GM19324 (cell line): Measurements from ENCODE around the gene RFX1.
"Not testable (repeated sequence)": the region's sequence is repeated elsewhere in the genome, so short reads cannot be mapped to it uniquely, and the experiment has no call there.

Experiments used
- ATAC-seq: cut with Tn5 transposase; IDR thresholded peaks from one replicate; pipeline ENCODE4 v1.9.1; 2021; ENCODE audit warnings: mild to moderate bottlenecking, moderate library complexity; ENCODE audit not compliant: unreplicated experiment, low FRiP score

RFX1 gene

GRCh38 chr19:13980340-13980739, 25.8 kb downstream of the RFX1 start:
- no peak for ATAC-seq

DNA sequence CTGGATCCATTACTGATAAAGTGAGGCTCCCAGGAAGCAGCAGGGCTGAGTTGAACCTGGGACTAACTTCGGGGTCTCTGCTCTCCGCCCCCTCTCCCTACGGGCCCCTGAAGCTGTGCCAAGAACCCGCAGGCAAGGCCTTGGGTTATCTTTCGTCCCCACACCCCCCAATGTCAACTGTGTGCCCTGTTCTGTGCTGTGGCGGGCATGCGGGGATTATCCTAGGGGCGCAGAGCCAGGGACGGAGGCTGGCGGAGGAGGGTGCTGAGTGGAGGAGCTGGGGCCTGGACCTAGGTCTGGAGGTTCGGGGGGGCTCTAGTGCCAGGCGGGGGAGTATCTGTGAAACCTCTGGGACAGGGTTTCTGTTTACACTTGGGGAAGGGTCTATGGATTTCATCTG, 26.4 kb downstream of the RFX1 start:
- ATAC-seq, result no peak

GRCh38 chr19:13979244-13979615, 26.9 kb downstream of the RFX1 start:
- no peak for ATAC-seq

GRCh38 chr19:13978351-13979243, 27.5 kb downstream of the RFX1 start:
- no peak for ATAC-seq

- ATAC-seq, result no peak
Observed at GRCh38 chr19:13977803-13978202, 28.3 kb downstream of the RFX1 start.

DNA sequence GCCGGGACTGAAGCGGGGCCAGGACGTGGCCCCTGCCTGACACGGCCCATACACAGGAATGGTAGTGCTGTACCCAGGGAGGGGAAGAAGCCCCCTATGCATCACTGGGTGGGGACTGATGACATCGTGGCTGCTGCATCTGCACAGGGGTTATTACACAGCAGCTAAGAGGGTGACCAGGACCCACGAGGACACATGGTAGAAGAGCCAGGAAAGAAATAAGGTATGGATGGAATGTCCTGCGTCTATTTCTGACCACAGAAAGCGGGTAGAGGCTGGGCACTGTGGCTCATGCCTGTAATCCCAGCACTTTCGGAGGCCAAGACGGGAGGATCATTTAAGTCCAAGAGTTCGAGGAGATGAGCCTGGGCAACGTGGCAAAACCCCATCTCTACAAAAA, 29.7 kb downstream of the RFX1 start:
- ATAC-seq, result no peak

DNA sequence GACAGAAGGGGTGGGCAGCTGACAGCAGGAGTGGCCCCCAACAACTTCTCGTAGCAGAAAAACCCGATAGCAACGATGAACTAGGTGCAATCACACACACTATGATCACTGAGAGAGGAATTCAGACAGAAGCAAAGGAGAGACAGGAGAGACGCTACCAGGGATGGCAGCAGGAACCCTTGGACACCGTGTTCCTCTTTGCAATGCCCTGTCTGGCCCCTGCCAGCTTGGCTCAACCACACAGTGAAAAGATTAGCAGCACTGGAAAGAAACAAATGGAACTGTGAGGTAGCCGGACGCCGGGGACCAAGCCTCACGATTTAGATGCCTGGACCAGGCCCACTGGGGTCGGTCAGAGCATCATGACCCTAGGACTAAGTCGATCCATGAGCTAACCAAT, 30.2 kb downstream of the RFX1 start:
- ATAC-seq, result no peak

GRCh38 chr19:13974073-13974472, 32.0 kb downstream of the RFX1 start:
- ATAC-seq, result no peak

GRCh38 chr19:13973479-13973878, 32.6 kb downstream of the RFX1 start:
- ATAC-seq, result not testable (repeated sequence)

DNA sequence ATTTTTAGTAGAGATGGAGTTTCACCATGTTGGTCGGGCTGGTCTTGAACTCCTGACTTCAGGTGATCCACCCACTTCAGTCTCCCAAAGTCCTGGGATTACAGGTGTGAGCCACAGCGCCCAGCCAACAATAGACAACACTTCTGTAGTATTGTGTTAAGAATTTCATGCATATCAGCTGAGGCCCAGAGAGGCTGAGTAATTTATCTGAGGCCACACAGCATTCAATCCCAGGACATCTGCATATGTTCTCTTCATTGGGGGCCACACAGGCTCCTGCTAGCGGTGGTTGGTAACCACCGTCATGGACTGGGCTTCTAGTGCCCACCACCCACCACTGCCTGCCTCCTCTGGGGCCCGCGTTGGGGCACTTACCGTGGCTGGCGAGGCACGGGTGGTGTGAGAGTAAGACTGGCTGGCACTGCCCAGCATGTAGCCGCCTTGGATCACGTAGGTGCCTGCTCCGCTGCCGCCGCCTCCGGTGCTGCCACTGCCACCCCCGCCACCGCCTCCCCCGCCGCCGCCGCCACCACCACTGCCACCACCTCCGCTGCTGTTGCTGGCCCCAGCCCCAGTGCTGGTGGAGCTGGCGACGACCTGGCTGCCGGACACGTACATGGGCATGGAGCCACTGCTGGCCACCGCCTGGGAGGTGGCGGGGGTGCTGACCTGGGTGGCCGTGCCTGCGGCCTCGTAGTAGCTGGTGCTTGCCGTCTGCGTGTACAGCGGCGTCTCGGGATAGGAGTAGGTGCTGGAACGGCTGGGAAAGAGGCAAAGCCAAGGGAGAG, 33.6 kb downstream of the RFX1 start:
- ATAC-seq, result no peak

DNA sequence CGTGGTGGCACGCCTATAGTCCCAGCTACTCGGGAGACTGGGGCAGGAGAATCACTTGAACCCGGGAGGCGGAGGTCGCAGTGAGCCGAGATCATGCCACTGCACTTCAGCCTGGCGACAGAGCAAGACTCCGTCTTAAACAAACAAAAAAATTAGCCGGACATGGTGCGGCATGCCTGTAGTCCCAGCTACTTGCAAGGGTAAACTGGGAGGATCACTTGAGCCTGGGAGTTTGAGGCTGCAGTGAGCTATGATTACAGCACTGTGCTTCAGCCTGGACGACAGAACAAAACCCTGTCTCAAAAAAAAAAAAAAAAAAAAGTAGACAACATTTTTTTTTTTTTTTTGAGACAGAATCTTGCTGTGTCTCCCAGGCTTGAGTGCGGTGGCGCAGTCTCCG, 34.3 kb downstream of the RFX1 start:
- ATAC-seq, result not testable (repeated sequence)

- ATAC-seq, result no peak
Observed at GRCh38 chr19:13969897-13970296, 36.2 kb downstream of the RFX1 start.

- ATAC-seq, result no peak
Observed at GRCh38 chr19:13968999-13969398, 37.1 kb downstream of the RFX1 start.

- no peak for ATAC-seq
Observed at GRCh38 chr19:13968383-13968935, 37.7 kb downstream of the RFX1 start.

DNA sequence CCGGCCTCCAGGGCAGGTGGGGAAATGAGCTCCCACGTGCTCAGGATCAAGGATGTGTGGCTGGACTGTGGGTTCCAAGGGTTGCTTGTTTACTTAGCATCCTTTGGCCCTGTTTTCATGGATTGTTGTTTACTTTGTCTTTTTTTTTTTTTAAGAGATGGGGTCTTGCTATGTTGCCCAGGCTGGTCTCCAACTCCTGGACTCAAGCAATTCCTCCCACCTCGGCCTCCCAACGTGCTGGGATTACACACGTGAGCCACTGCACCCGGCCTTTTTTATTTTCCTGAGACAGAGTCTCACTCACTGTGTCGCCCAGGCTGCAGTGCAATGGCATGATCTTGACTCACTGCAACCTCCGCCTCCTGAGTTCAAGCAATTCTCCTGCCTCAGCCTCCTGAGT, 38.9 kb downstream of the RFX1 start:
- ATAC-seq, result not testable (repeated sequence)

- no peak for ATAC-seq
Observed at GRCh38 chr19:13966684-13967128, 39.4 kb downstream of the RFX1 start.

- ATAC-seq, result no peak
Observed at GRCh38 chr19:13965926-13966683, 40.0 kb downstream of the RFX1 start.

- no peak for ATAC-seq
Observed at GRCh38 chr19:13965377-13965896, 40.7 kb downstream of the RFX1 start.

DNA sequence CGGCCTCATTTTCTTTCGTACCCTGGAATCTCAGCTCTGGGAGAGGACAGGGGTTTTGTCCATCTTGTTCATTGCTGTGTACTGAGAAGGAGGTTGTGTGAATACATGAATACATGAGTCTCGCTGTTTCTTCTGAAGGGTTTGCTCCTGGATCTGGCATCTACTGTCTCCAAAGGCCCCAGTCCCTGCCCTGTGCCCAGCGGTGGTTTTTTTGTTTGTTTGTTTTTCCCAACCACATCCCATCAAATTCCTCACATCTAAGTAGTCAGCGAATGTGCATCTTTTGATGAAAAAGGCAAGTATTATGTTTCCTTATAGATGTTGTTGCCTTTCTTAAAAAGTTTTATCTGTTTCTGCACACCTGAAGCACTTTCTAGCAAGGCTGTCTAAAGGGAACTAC, 41.3 kb downstream of the RFX1 start:
- ATAC-seq, result no peak

GRCh38 chr19:13963603-13964105, 42.5 kb downstream of the RFX1 start:
- no peak for ATAC-seq
